SU-DHL-6 (cell line): ENCODE data around the gene SLC35G6.

Source experiments
- EZH2phosphoT487 ChIP-seq: fragments of 200-600 bp; sonication (generic), shearing (Covaris generic); conservative IDR thresholded peaks from 2 replicates; pipeline ENCODE4 v1.6.1; 2018; ENCODE audit warnings: mild to moderate bottlenecking, antibody characterized with exemption, low read length, moderate library complexity, mixed read lengths
- TF ChIP-seq, protein P1 (sequence below): fragments of 200-600 bp; sonication (generic); IDR thresholded peaks from one replicate; pipeline ENCODE4 v1.5.1; 2017; ENCODE audit warnings: antibody characterized with exemption, mild to moderate bottlenecking, low read length, moderate library complexity; ENCODE audit not compliant: insufficient read depth, poor library complexity, severe bottlenecking

DNA sequence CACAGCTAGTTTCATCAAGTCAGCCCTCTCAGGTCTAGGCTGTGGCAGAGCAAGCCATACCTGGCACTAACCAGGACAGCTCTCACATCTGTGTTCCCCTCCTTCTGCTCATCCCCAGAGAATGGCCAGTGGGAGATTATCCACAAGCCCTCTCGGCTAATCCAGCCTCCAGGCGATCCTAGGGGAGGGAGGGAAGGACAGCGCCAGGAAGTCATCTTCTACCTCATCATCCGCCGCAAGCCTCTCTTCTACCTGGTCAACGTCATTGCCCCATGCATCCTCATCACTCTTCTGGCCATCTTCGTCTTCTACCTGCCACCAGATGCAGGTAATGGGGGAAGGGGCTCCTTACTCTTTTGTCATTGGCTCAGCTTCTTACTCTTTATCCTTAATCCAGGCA is 32.8 kb upstream of the SLC35G6 start:
- TF ChIP-seq, protein P1, sequence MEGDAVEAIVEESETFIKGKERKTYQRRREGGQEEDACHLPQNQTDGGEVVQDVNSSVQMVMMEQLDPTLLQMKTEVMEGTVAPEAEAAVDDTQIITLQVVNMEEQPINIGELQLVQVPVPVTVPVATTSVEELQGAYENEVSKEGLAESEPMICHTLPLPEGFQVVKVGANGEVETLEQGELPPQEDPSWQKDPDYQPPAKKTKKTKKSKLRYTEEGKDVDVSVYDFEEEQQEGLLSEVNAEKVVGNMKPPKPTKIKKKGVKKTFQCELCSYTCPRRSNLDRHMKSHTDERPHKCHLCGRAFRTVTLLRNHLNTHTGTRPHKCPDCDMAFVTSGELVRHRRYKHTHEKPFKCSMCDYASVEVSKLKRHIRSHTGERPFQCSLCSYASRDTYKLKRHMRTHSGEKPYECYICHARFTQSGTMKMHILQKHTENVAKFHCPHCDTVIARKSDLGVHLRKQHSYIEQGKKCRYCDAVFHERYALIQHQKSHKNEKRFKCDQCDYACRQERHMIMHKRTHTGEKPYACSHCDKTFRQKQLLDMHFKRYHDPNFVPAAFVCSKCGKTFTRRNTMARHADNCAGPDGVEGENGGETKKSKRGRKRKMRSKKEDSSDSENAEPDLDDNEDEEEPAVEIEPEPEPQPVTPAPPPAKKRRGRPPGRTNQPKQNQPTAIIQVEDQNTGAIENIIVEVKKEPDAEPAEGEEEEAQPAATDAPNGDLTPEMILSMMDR: no peak
- TF ChIP-seq EZH2phosphoT487: no peak
